Measurements from ENCODE around the gene TNFRSF17. TPM values are rescaled to one million over a fixed set of nuclear protein-coding genes. Genes with fewer than 3 reads are reported as not detected.

TNFRSF17 gene
- total and polyA plus RNA-seq, 10 of the 15 experiments (the other 5 are each of a cell fraction or from before 2014, with no cell fraction given): 106 to 461 (median 179) TPM

- TF ChIP-seq FOXM1 (IDR thresholded peaks at IDR 0.05; ENCODE audit: low read depth, low read length): peak; percentile 40; the same call in 1 of the 2 replicates
- TF ChIP-seq CREM (IDR thresholded peaks at IDR 0.05; ENCODE audit: low read depth): peak; percentile 74
- TF ChIP-seq EED (IDR thresholded peaks at IDR 0.05; ENCODE audit: low read depth): peak; percentile 59; the same call in 1 of the 2 replicates
- peak; percentile 68; the same call in 1 of the 2 replicates for TF ChIP-seq MLLT1 (IDR thresholded peaks at IDR 0.05)
- peak; percentile 41; the same call in 1 of the 2 replicates for TF ChIP-seq NFIC (IDR thresholded peaks at IDR 0.05; ENCODE audit: low read depth, low read length)
- peak; percentile 80; the same call in 1 of the 2 replicates for TF ChIP-seq NBN (IDR thresholded peaks at IDR 0.05)
- TF ChIP-seq DPF2 (IDR thresholded peaks at IDR 0.05): peak; percentile 35; the same call in 1 of the 2 replicates
- peak; percentile 66 for TF ChIP-seq IKZF1 (conservative IDR thresholded peaks at IDR 0.05)
- TF ChIP-seq IRF3 (IDR thresholded peaks at IDR 0.05): 0 out of 2 replicates have a peak, but pooled peaks have one; percentile 25
- peak; percentile 78 for TF ChIP-seq SKIL (IDR thresholded peaks at IDR 0.05; ENCODE audit: low read depth, poor library complexity, severe bottlenecking)
These were observed 2.0 kb upstream of the TNFRSF17 start (continued) for GRCh38 chr16:11962978-11963377.
